Astrocyte (in vitro differentiated cells and primary cell): ENCODE measurements around the gene PDAP1.

Experiments used
- EZH2 ChIP-seq: IDR thresholded peaks from 2 replicates; pipeline ENCODE4 v1.6.1; 2012; ENCODE audit warnings: mild to moderate bottlenecking, low read length, inconsistent platforms; ENCODE audit not compliant: insufficient read depth
- TF ChIP-seq, protein P1 (sequence below): IDR thresholded peaks from 2 replicates; pipeline ENCODE4 v1.5.1; 2011; ENCODE audit warnings: low read depth, mild to moderate bottlenecking, inconsistent platforms, low read length, moderate library complexity; ENCODE audit not compliant: insufficient read depth

GRCh38 chr7:99440195-99440594 lies 31.8 kb upstream of the PDAP1 start:
- TF ChIP-seq EZH2 = no peak
- TF ChIP-seq, protein P1, sequence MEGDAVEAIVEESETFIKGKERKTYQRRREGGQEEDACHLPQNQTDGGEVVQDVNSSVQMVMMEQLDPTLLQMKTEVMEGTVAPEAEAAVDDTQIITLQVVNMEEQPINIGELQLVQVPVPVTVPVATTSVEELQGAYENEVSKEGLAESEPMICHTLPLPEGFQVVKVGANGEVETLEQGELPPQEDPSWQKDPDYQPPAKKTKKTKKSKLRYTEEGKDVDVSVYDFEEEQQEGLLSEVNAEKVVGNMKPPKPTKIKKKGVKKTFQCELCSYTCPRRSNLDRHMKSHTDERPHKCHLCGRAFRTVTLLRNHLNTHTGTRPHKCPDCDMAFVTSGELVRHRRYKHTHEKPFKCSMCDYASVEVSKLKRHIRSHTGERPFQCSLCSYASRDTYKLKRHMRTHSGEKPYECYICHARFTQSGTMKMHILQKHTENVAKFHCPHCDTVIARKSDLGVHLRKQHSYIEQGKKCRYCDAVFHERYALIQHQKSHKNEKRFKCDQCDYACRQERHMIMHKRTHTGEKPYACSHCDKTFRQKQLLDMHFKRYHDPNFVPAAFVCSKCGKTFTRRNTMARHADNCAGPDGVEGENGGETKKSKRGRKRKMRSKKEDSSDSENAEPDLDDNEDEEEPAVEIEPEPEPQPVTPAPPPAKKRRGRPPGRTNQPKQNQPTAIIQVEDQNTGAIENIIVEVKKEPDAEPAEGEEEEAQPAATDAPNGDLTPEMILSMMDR = no peak
